Mesenteric fat pad (tissue), 1 donor: ENCODE results near the gene DBH. TPM values are rescaled to one million over a fixed set of nuclear protein-coding genes. Genes with fewer than 3 reads are reported as not detected.
"Not testable (repeated sequence)": the region's sequence is repeated elsewhere in the genome, so short reads cannot be mapped to it uniquely, and the experiment has no call there.

Experiments
- DNase-seq: peaks from one replicate; pipeline ENCODE4 v3.0.0-alpha.2; 2020; ENCODE audit warnings: low spot score
- total RNA-seq: library from RNA; stranded (reverse); fragmentation: NEBNext Ultra II Directional; extraction: Animal tissue kit (Norgen Biotek cat#: 25700); gene quantifications from one replicate; pipeline ENCODE4 v1.2.1, GENCODE V29; 2021
- donor health status: DM: yes; HTN: yes; CAD: no.

DBH gene
- total RNA-seq, 1 donor from 2014 or later: not detected

DNA sequence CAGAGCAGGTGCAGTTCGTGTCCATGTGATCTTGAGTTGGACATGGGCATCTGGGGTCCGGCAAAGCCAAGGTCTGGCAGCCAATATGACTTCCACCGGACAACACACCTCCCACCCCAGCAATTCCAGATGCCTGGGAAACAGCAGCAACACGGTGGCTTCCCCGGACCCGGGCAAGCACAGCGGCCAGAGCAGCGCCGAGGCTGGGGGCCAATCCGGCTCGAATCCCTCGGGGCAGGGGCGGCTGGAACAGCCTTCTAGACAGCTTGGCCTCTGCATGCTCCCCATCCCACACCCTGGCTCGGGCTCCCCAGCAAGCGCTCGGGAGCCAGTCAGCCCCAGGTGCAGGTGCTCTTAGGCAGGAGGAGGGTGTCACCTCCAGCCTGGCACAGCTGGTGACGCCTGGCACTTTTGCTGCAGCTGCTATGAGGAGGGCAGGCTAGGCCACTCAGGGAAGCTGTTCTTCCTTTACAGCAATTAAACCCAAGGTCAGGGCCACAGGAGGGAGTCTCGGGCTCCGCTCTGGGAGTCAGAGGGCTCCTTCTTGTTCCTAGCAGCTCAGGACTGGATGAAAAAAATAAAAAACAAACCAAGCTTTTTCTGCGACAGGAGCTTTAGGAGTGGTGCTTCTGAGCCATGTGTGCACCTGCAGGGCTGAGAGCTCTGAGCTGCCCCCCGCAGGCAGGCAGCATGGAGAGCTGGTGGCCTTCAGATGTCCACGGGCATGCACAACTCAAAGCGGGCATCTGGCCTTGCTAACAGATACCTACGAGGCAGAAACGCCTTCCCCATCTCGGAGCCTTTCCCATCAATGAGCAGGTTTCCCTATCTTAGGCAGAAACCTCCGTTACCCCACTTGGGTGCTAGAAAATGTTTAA is 28.2 kb downstream of the DBH start:
- DNase-seq: no peak

DNA sequence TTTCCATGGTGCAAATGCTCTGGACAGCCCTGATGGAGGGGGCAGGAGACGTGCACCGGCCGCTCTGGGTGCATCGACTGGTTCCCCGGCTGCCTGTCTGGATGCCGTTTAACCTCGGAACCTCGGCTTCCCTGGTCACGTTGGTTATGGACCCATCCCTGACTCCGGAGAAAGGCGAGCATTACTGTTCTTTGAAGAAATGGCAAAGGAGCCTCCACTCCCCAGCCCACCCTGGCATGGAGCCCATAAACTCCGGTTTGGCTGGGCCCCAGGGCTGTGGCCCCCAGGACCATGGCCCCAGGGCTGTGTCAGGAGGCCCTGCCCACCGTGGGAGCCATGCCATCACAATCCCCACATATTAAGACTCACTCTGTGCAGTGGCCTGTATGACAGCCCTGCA is 28.9 kb downstream of the DBH start:
- no peak for DNase-seq

DNA sequence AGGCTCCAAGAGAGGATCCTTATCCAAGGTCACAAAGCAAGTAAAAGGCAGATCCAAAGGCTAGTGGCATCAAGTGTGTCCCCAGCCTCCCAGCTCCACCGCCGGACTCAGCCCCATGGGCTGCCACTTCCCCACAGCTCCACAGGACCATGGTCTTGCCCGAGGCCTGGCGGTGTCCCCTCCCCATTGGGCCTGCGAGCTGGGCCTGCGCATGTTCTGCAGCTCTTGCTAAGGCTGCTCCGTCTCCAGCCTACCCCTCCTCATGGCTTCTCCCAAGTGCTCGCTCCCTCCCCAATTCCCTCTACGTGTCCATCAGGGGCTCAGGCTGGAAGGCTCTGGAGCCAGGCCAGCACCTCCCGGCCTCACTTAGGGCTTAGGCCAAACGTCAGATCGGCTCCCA is 29.4 kb downstream of the DBH start:
- DNase-seq: no peak

DNA sequence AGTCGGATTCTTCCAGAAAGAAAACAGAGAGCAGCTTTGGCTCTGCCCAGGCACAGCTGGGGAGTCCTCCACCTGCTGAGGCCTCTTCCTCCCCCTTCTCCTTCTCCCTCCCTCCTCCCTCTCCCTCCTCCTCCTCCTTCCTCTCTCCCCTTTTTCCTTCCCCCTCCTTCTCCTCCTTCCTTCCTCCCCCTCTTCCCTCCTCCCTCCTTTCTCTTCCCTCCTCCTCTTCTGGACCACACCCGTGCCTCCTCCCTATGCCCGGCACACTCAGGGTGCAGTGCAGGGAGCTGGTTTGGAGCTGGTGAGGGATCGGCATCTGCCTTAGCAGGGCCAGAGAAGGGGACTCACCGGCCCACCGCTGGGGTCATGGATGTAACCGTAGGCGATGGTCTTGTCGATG is 30.2 kb downstream of the DBH start:
- DNase-seq: no peak

DNA sequence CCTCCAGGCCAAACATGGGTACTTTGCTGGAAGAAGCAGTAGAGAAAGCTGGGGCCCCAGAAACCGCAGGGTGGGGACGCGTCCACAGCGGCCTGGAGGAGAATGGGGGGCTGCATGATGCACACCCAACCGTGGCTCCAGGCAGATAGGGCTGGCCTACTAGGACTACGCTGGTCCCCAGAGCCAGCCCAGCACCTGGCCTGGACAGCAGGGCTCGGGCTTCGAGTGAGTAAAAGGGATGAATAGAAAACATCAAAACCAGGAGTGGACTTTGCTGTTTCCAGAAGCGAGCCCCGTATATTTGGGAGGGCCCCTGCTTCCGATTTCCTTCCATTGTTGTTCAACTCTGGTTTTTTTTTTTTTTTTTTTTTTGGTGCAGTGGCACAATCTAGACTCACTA is 30.7 kb downstream of the DBH start:
- DNase-seq: no peak

DNA sequence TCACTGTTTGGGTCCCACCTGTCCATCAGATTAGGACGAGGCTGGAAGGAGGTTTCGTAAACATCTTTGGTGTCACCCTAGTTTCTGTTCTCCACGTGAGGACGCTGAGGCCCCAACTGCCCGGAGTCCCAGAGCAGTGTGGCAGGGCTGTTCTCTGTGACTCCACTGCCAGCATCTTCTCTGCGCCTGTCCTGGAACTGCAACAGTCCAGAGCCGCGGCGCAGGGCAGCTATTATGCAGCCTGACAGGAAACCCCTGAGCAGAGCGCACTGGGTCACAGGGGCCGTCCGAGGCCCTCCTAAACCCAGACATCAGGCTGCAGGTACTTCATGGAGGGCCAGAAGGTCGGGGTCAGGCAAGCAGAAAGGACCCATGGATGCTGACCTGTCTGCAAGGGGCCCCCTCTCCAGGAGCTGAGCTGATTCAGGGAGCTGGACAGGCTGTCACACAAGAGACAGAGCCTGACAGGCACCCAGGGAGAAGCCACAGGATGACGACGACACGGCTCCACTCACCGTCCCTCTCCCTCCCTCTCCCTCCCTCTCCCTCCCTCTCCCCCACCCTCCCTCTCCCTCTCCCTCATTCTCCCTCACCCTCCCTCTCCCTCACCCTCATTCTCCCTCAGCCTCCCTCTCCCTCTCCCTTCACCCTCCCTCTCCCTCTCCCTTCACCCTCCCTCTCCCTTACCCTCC is 31.7 kb downstream of the DBH start:
- DNase-seq: no peak

DNA sequence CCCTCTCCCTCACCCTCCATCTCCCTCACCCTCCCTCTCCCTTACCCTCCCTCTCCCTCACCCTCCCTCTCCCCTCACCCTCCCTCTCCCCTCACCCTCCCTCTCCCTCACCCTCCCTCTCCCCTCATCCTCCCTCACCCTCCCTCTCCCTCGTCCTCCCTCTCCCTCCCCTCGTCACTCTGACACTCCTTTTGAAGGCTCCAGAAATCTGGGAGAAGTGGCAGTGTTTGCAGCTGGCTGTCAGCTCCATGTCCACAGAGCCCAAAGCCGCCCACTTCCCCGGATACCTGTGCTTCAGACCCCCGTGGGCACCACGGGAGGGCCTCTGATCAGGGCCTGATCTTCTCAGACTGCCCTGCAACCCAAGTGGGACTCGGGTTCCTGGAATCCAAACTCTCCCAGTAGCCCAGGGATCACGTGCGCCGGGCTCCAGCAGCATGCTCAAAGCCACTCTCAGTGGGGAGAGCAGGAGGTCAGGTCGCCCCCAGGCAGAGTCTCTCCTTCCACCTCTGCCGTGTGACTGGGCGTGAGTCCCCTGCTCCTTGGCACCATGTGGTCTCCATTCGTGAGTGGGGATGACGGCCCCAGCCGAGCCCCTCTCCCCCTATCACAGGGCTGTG is 33.1 kb downstream of the DBH start:
- no peak for DNase-seq

DNA sequence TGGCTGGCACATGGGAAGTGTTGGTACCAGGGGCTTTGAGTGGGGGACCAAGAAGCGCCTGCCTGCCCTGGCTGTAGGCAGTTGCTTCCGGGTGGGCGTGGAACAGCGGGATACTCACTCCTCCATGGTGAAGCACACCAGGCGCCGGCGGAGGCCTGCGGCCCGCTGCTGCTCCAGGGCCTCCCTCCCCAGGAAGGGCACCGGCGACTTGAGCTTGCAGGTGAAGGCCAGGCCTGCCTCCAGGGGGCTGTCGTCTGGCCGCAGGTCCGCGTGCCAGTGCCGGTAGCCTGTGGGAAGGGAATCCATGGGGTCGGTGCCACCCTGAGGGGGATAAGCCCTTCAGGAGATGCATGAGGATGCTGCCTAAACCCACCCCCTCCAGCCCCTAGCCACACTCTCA is 34.3 kb downstream of the DBH start:
- no peak for DNase-seq

DNA sequence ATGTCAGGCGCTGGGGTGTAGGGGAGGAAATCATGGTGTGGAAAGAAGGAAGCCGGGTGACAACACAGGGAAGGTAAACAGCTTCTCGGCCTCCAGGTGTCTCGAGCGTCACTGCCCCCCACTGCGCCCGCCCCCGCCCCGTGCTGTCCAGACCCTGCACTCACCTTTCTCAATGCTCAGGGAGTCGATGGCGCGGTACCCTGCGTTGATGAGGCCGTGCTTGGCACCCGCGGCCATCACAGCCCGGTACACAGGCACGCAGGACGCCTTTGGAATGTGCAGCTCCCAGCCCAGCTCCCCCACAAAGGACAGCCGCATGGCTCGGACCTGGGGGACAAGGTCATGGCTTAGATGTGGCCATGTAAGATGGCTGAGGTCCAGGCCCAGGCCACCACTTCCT is 35.2 kb downstream of the DBH start:
- no peak for DNase-seq

DNA sequence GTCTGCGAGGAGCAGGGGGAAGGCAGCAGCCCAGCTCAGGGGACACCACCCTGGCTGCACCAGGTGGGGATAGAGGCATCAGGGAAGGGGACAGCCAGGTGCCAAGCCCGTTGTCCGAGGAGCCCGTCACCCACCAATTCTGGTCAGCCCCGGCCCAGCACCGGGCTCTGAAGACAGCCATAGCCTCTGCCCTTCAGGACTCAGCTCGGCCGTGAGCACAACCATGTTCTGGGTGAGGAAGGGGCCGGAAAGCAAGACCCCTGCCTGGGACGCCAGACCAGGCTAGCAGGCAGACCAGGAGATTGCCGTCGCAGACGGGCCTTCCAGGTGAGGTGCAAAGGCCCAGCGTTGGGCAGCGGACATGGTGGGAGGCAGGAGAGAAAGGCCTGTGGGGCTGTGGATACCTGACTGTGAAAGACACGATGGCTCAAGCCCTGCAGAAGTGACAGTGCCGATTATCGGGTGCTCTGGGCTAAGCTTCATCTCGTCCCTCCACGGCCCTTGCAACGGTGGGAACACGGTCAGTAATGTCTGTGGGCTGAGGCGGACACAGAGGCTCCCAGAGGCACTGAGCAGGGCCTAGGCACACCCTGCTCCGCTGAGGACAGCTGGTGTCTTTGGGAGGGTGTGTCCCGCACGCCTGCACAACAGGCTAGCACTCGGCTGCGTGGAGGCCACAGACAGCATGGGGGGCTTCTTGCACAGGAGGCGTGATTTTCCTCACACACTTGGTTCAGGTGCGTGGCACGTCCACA is 36.5 kb downstream of the DBH start:
- no peak for DNase-seq

DNA sequence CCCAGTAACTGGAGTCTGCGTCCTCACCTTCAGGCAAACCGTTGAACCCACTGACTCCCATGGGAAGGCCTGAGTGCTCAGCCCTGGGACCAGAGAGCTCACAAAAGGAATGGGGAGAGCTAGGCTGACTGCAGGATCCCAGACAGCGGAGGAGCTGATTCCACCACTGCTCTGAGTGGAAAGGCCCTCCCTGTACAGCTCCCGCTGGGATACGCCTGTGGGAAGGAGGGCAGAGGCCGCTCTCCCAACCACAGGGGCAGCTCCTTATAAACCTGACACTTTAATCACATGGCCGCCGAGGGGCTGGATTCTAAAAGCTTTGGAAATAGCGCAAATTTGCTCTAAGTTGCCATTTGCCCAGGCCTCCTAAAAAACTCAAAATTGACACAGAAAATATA is 37.1 kb downstream of the DBH start:
- no peak for DNase-seq

DNA sequence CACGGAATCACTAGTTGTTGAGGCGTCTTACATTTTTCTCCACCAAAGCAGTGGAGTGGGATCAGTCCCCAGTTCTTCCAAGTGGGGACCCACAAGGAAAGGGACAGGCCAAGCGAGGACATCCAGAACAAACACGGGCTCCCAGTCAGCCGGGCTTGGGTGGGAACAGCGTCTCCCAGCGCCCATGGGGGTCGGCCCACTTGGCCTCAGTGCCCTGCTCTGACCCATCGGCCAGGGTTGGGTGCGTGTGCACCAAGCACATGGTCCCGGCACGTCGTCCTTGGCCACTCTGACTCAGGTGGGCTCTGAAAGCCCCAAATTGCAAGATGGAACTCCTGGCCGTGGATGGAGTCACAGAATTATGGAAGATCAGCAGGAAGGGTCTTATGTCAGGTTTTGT is 37.9 kb downstream of the DBH start:
- no peak for DNase-seq

DNA sequence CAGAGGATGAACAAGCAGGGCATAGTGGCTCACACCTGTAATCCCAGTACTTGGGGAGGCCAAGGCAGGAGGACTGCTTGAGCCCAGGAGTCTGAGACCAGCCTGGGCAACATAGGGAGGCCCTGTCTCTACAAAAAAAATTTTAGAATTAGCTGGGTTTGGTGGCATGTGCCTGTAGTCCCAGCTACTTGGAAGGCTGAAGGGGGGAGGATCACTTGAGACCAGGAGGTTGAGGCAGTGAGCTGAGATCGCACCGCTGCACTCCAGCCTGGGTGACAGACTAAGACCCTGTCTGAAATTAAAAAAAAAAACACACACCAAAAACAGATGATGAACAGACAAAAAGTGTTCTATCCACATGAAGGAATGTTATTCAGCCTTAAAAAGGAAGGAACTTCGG is 39.6 kb downstream of the DBH start:
- DNase-seq: not testable (repeated sequence)

DNA sequence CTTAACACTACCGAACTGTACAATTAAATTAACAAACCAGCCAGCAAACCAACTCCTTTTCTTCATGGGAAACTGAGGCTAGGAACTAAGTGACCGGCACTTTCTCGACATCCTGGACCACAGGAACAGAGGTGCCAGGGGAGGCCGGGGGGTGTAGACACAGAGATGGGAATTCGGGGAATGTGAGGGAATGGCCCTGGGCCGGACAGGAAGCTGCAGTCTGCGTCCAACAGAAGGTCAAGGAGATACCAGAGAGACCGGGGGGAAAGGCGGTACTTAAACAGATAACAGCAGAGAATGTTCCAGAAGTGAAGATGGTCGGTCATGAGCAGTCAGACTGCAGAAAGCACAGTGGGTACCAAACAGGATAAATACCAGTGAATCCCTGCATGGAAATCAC is 40.3 kb downstream of the DBH start:
- no peak for DNase-seq

DNA sequence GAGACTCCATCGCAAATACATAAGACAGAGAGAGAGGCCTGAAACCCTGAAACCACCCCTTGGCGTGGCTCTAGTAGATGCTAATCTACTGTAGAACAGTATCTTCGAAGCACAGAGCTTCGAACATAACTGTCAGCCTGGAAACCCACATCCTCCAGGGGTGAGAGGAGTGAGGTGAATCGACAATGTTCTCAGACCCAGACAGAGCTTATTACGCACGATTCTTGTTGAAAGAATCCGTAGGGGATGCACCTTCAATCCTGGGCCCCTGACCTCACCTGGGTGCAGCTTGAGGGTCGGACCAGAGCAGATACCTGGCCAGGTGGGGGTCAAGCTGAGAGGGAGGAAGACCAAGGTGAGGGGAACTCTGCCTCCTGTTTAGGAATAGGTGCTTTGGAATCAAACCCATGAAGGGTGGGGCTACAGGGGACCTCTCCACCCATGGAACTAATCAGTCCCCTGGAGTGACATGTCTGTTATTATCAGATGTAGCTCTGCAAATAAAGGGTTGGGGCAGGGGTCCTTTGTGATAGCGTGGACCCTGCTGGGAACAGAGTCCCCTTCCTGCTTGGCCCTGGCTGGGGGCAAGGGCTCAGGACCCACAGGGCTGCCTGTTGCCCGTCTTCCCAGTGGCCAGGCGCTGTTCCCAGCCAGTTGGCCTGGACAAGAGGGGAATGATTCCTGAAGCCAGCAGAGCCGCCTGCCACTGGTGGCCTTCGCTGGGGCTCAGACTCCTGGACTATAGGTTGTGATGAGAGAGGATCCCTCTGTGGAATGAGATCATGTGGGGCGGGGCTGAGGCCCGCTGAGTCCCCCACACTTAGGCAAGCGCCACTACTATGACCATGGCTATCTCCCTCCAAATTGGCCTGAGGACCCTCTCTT is 41.2 kb downstream of the DBH start:
- no peak for DNase-seq

DNA sequence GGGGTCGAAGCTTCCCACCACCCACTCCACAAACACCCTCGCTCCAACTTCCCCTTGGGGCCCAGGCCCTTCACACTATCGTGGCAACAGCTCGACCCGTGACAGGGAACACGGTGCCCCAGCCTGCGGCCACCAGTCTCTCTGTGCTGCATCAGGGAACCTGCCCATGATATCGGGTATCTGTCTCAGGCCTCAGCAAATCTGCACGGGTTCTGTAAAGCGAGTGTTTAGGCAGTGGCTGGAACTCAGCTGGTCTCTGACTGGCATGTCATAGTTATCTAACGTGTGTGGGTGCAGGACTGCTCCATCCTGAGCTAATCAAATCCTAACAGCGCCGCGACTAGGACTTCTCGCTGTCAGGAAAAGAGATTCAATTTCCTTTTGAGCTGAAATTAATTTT is 42.9 kb downstream of the DBH start:
- DNase-seq: no peak

DNA sequence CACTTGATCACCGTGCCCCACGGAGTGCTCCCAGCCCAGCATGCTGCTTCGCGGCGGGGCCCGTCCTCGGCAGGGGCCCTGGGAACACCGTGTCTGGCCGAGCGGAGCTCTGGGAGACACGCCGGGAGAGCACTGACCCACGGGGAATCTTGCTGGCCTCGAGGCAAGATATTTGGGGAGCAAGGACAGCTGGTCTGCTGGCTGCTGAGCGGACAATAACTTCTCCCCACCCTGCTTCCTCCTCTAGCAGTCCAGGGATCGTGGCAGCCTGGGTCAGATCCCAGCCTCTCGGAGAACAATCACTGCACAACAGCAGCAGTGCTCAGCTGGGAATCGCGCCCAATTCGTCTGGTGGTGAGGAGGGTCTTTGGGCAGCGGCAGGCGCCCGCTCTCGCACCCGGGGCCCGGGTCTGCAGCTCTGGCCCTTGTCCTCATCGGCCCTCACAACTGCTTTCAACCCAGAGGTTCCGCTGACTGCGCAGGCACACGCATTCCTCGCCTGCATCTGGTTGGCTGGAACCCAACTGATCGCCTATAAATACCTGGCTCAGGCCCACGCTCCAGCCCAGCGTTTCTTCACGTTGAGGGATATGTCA is 43.4 kb downstream of the DBH start:
- no peak for DNase-seq

DNA sequence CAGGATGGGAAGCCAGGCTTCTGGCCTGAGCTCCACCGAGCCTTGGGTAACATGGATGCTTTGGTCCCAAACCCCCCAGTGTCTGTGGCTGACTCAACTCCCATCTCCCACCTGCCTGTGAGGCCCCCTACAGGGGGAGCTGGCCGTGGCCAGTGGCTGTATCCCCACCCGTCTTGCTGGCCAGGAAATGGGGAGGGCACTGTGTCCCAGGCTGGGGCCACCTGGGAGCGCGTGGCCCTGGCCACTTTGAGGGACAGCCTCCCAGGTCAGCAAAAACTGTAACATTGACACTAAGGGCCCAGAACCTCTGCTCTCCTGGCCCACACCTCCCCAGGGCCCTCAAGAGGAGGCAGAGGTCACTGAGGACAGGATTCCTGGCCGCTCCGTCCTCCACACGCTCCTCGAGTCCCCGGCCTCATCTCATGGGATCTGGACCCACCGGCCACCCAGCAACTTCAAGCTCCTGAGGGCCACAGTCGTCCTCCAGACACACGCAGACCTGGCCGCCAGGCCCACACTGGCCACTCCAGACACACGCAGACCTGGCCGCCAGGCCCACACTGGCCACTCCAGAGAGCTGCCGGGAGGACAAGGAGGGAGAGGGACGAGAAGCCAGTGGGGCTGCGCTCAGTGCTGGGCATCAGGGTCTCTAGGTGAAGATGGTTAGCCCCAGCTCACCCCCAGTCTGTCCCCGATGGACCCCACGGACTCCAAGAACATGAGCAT is 44.2 kb downstream of the DBH start:
- DNase-seq: no peak

DNA sequence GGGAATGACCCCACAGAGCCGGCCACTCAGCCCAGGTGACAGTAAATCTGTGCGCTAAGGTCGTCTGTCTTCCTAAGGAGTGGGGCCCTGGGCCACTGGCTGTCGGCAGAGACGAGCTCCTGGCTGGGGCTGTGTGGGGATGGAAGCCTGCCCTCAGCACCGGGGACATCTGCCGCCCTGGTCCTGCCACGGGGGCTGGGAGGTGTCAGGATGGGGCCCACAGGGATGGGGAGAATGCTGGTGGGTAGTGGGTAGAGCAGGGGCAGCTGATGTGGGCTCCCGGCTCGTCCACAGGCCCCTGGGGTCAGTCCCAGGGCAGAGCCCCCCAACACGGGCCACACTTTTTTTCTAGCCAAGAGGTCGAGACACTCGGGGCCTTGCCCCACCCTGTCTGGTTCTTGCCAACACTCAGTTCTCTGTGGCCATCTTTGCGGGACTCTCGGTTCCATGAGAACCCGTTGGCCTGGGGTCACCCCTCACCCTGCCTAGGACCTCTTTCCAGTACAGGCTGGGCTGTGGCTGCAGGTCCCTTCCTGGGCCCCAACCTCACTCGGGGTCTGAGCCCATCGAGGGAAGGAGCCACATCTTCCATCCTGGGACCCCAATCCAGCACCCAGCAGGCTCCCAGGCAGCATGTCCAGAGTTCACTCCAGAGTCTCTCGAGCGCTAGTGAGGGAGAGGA is 45.0 kb downstream of the DBH start:
- DNase-seq: no peak
